GM12801 (cell line): ENCODE results near the gene PROSER3.

Experiments used
- TF ChIP-seq, protein P1 (sequence below): IDR thresholded peaks from one replicate; pipeline ENCODE4 v1.5.1; 2011; ENCODE audit warnings: control low read depth; ENCODE audit not compliant: insufficient read length; ENCODE audit errors: extremely low read depth

The PROSER3 gene

DNA sequence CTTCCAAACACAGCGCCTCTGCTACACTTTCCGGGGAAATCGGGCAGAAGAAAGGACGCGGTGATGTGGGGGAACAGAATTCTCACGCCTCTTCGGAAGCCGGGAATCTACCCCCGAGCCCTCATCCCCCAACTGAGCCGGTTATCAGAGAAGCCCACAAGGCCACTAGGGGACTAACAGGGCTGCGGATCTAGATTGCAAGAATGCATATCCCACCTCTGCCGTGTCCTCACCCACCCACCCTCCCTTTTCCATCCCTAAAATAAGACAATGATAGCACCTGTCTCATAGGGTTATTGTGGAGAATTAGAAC lies 16.8 kb upstream of the PROSER3 start:
- TF ChIP-seq, protein P1, sequence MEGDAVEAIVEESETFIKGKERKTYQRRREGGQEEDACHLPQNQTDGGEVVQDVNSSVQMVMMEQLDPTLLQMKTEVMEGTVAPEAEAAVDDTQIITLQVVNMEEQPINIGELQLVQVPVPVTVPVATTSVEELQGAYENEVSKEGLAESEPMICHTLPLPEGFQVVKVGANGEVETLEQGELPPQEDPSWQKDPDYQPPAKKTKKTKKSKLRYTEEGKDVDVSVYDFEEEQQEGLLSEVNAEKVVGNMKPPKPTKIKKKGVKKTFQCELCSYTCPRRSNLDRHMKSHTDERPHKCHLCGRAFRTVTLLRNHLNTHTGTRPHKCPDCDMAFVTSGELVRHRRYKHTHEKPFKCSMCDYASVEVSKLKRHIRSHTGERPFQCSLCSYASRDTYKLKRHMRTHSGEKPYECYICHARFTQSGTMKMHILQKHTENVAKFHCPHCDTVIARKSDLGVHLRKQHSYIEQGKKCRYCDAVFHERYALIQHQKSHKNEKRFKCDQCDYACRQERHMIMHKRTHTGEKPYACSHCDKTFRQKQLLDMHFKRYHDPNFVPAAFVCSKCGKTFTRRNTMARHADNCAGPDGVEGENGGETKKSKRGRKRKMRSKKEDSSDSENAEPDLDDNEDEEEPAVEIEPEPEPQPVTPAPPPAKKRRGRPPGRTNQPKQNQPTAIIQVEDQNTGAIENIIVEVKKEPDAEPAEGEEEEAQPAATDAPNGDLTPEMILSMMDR = no peak

DNA sequence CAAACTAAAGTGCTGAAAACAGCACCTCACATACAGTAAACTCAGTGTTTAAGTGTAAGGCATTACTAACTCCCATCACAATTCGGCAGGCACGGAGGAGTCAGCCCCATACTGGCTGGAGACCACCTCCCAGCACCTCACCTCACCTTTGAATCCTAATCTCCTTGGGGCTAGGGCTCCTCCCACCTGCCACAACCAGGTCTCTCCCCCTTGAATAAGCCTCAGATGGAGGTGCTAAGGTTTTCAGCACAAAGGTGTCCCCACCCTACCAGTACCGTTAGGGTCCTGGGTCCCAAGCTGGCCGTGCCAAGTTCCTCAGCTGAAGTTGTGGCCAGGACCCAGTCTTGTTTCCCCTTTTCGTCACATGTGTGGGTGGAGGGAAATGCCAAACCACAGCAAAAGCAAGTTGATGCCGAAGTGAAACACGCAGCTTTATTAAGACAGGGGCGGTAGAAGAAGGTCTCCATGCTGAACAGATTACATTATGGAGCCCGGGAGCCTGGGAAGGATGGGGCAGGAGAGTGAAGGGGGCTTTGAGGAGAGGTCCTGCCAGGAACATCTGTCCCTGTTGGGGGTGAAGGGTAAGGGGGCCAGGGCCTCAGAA lies 15.8 kb upstream of the PROSER3 start, which contains the start of gene IGFLR1:
IGFLR1 (minus strand) TSS at position 332 of the 604 bp plus-strand sequence. CDS start 1,272 bp downstream, outside the sequence.
- TF ChIP-seq, protein P1 = no peak

DNA sequence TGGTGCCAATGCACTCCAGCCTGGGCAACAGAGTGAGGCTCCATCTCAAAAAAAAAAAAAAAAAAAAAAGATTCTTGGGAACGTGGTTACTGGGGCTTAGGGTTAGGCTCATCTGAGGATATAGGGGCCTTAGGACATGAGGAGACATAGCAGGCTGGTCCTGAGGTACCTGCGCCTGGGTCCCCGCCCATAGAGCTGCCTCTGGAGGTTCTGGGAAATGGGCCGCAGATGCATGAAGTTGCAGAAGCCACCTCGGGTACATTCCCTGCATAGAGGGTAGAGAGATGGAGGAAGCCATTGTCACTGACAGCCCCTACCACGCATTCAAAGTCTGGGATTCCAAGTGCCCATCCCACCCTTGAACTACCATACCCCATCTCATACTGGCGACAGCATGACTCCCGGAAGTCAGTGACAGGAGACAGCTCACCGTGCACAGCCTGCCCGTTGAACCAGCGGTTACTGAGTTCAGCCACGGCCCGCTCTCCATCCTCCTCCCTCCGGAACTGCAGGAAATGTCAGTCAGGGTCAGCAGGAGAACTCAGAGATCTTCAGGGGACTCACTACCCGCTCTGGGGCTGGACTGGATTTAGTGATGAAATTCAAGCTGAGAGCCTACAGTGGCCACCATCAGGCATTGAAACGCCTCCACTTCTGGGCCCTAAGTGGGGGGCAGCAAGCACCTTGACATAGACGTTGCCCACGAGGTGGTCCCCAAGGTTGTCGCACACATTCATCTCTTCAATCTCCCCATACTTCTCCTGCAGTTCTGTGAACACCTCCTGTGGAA lies 14.1 kb upstream of the PROSER3 start:
- TF ChIP-seq, protein P1 = no peak

DNA sequence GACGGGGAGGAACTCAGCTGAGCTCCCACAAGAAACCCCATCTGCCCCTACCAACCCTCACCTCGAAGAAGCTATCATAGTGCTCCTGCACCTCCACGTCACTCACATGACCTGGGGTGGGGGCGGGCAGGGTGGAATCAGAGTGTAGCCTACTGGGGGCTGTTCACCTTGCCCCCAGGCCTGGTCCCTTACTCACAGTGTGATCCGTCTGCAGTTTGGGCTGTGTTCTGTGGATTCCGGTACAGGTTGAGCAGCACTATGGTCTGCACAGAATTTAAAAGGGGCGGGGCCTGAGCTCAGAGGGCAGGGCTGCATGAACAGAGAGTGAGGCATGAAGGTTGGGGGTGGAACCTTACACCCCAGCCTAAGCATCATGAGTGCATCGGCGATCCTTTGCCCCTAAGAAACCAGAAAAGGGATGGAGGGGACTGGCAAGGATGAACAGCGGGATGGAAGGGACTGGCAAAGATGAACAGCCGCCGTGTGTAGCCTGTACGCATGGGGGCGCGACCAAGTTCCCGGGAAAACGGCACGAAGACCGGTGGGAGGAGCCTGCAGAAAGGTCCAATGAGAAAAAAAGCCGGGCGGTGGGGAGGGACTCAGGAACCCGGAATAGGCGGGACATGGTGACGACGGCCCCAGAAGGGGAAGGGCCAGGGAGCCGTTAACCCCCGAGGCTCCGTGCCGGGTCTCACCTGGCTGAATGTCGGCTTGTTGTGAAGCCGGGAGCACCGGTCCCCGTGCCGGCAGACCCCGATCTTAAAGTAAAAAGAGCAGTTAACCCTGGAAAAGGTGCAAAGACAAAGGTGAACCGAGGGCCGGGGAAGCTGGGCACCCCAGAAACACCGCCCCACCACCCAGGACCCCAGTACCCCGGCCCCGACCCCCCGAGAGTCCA lies 13.3 kb upstream of the PROSER3 start:
- TF ChIP-seq, protein P1 = no peak

DNA sequence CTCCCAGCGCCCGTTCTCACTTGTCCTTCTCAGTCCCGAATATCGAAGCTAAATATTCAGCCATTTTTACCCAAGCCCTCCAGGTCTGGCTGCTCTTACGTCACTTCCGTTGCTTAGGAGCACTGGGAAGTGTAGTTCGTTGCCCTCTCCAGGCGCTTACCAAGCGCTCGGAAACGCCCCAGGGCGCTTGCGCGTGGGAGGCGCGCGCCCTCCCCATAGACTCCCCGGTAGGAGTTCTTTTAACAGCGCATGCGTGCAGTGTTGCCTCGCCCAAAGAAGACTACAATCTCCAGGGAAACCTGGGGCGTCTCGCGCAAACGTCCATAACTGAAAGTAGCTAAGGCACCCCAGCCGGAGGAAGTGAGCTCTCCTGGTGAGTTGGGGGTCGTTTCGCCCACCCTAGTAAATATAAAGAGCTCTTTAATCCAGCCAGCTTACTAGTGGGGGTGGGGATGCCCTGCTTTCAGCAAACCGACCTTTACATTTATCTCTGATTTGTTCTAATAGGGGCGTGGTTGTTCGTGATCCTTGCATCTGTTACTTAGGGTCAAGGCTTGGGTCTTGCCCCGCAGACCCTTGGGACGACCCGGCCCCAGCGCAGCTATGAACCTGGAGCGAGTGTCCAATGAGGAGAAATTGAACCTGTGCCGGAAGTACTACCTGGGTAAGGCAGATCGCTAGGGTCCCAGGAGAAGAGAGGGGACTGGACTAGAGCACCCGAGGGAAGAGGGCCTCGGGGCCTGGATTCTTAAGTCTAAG lies 12.5 kb upstream of the PROSER3 start, which contains the start of the genes PSENEN and U2AF1L4:
PSENEN (plus strand) TSS at position 324 of the 759 bp plus-strand sequence; CDS start at position 604, 280 bp downstream.
U2AF1L4 (minus strand) TSS at position 91 of the 759 bp plus-strand sequence; CDS start at position 64, 27 bp downstream.
- TF ChIP-seq, protein P1 = no peak

DNA sequence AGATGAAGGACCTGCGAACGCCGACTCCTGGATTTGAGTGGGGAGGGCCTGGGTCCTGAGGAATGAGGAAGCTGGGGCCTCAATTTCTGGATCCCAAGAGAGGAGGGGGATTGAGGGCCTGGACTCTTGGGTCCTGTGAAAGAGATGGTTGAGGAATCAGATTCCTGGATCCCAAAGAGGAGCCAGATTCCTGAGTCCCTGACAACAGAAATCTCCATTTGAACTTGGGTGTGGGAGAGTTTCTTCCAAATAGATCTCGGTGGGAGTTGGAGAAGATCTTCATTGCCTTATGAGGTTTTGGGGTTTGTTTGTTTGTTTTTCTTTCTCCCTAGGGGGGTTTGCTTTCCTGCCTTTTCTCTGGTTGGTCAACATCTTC lies 11.9 kb upstream of the PROSER3 start:
- TF ChIP-seq, protein P1 = no peak
